Testis (tissue), 3 donors: ENCODE measurements around the gene GNA14. TPM values are rescaled to one million over a fixed set of nuclear protein-coding genes. Genes with fewer than 3 reads are reported as not detected.

ENCODE experiments used
- DNase-seq: peaks from one replicate; pipeline ENCODE4 v3.0.0-alpha.2; 2019
- H3K27ac ChIP-seq, 2 donors: fragments of 200-600 bp; sonication (generic); one replicate each; pipeline ENCODE4 v1.5.1; 2019
- H3K27me3 ChIP-seq: fragments of 200-600 bp; sonication (generic); one replicate; pipeline ENCODE4 v1.5.1; 2019
- H3K36me3 ChIP-seq: fragments of 200-600 bp; sonication (generic); one replicate; pipeline ENCODE4 v1.5.1; 2017; ENCODE audit warnings: low read depth; ENCODE audit errors: missing control alignments
- H3K4me1 ChIP-seq: fragments of 200-600 bp; sonication (generic); one replicate; pipeline ENCODE4 v1.5.1; 2019
- H3K4me3 ChIP-seq, 2 donors: fragments of 200-600 bp; sonication (generic); one replicate each; pipeline ENCODE4 v1.5.1; 2017 to 2019
- H3K9me3 ChIP-seq: fragments of 200-600 bp; sonication (generic); one replicate; pipeline ENCODE4 v1.5.1; 2017
- CTCF ChIP-seq, 3 experiments: fragments of 450-650 bp in 2 of 3; fragments of 200-600 bp in 1 of 3; sonication (generic) in 1 of 3; IDR thresholded peaks; one replicate each; pipeline ENCODE4 v1.5.1; 2016 to 2019; ENCODE audit warnings: antibody characterized with exemption in 3 of 3, mild to moderate bottlenecking in 2 of 3, moderate library complexity in 1 of 3
- POLR2A ChIP-seq: fragments of 450-650 bp; IDR thresholded peaks from one replicate; pipeline ENCODE4 v1.6.1; 2017; ENCODE audit warnings: antibody characterized with exemption, mild to moderate bottlenecking, moderate library complexity
- WGBS, 2 donors: methylation state at CpG; one replicate each; pipeline ENCODE4 v1.1.5; 2018; 5-methylcytosine and 5-hydroxymethylcytosine counted together
- intact Hi-C: fragments of 100-400 bp; cut with DNase I; formaldehyde crosslinking; loops from one replicate; pipeline ENCODE4 v1.15.1; 2023; ENCODE audit warnings: low total_unique reads
- polyA plus RNA-seq: library from polyadenylated mRNA; stranded (reverse); fragments of 350-450 nt; fragmentation: Illumina TruSeq; extraction: RNeasy Lipid Tissue Mini Kit (QIAGEN cat#74804); gene quantifications from one replicate; pipeline ENCODE4 v1.2.3, GENCODE V29; 2014; ENCODE audit warnings: low read depth, low replicate concordance; ENCODE audit not compliant: insufficient read depth
- total RNA-seq, 2 donors: library from RNA; depleted of rRNA; stranded (reverse); fragments of >200 nt; gene quantifications; one replicate each; pipeline ENCODE4 v1.2.3, GENCODE V29; 2016

The GNA14 gene
- total and polyA plus RNA-seq, 3 donors from 2014 or later = 3.1 to 4.4 (median 4.3) TPM

- H3K4me1 ChIP-seq = peaks cover 19% of the 10 kb centered on the region
- intact Hi-C loops = no loop called here
- H3K36me3 ChIP-seq = no peaks in the 10 kb centered on the region
- H3K27me3 ChIP-seq = no peaks in the 10 kb centered on the region
- no peak overlapping the region for H3K4me3 ChIP-seq
- no peak for DNase-seq
- TF ChIP-seq CTCF (IDR thresholded peaks at IDR 0.05) (no peak), POLR2A (no peak)
- no peak overlapping the region for H3K27ac ChIP-seq
- WGBS, 2 donors = 78 to 84% methylated on average over 2 of the region's 2 CpGs
- no peaks in the 10 kb centered on the region for H3K9me3 ChIP-seq
These were observed 55.6 kb downstream of the GNA14 start for GRCh38 chr9:77592476-77592875.

- intact Hi-C loops = no loop called here
- 79 to 87% methylated on average over 6 of the region's 6 CpGs for WGBS, 2 donors
- DNase-seq = no peak
- H3K4me3 ChIP-seq = no peak overlapping the region
- no peak overlapping the region for H3K27ac ChIP-seq
- no peak for TF ChIP-seq POLR2A
- TF ChIP-seq CTCF (IDR thresholded peaks at IDR 0.05) = no peak
- no peaks in the 10 kb centered on the region for H3K4me1 ChIP-seq
- no peaks in the 10 kb centered on the region for H3K9me3 ChIP-seq
- no peaks in the 10 kb centered on the region for H3K36me3 ChIP-seq
- H3K27me3 ChIP-seq = no peaks in the 10 kb centered on the region
These were observed 58.9 kb downstream of the GNA14 start for GRCh38 chr9:77589046-77589795.

GRCh38 chr9:77588271-77588937 is 59.7 kb downstream of the GNA14 start:
- H3K27ac ChIP-seq = no peak overlapping the region
- H3K4me3 ChIP-seq = no peak overlapping the region
- no peaks in the 10 kb centered on the region for H3K36me3 ChIP-seq
- WGBS, 2 donors = 55 to 59% methylated on average over 2 of the region's 2 CpGs
- no peak for DNase-seq
- TF ChIP-seq POLR2A (no peak), CTCF (IDR thresholded peaks at IDR 0.05) (no peak)
- intact Hi-C loops = no loop called here
- no peaks in the 10 kb centered on the region for H3K9me3 ChIP-seq
- H3K4me1 ChIP-seq = peaks cover 3% of the 10 kb centered on the region
- no peaks in the 10 kb centered on the region for H3K27me3 ChIP-seq

- WGBS, 2 donors = 72 to 73% methylated on average over 2 of the region's 2 CpGs
- peaks cover 4% of the 10 kb centered on the region for H3K4me1 ChIP-seq
- H3K4me3 ChIP-seq = no peak overlapping the region
- H3K9me3 ChIP-seq = no peaks in the 10 kb centered on the region
- intact Hi-C loops = no loop called here
- TF ChIP-seq POLR2A (no peak), CTCF (IDR thresholded peaks at IDR 0.05) (no peak)
- no peaks in the 10 kb centered on the region for H3K27me3 ChIP-seq
- H3K36me3 ChIP-seq = no peaks in the 10 kb centered on the region
- no peak for DNase-seq
- H3K27ac ChIP-seq = no peak overlapping the region
These were observed 60.3 kb downstream of the GNA14 start for GRCh38 chr9:77587851-77588250.
